Prostate gland (tissue), 2 donors: ENCODE measurements around the gene IGSF9. TPM values are rescaled to one million over a fixed set of nuclear protein-coding genes. Genes with fewer than 3 reads are reported as not detected.

Experiments
- DNase-seq: peaks from one replicate; pipeline ENCODE4 v3.0.0-alpha.2; 2019; ENCODE audit warnings: low spot score
- H3K27ac ChIP-seq, 2 donors: fragments of 200-600 bp; sonication (generic); 2 replicates each; pipeline ENCODE4 v1.5.1; 2017 to 2019
- H3K27me3 ChIP-seq: fragments of 200-600 bp; sonication (generic); replicated peaks from 2 replicates; pipeline ENCODE4 v1.5.1; 2019; ENCODE audit not compliant: insufficient read depth
- H3K36me3 ChIP-seq, 2 donors: fragments of 200-600 bp; sonication (generic); 1 replicate in 1 of 2; 2 replicates in 1 of 2; pipeline versions ENCODE4 v1.5.1 to v1.8.1; 2017 to 2019
- H3K4me1 ChIP-seq: fragments of 200-600 bp; sonication (generic); replicated peaks from 2 replicates; pipeline ENCODE4 v1.5.1; 2019
- H3K4me3 ChIP-seq, 2 donors: fragments of 200-600 bp; sonication (generic); 2 replicates each; pipeline ENCODE4 v1.5.1; 2017 to 2019
- H3K9me3 ChIP-seq: fragments of 200-600 bp; sonication (generic); 2 replicates; pipeline ENCODE4 v1.5.1; 2017
- CTCF ChIP-seq, 4 experiments: fragments of 200-600 bp in 2 of 4; fragments of 450-650 bp in 2 of 4; sonication (generic) in 2 of 4; IDR thresholded peaks; 1 replicate in 3 of 4; 2 replicates in 1 of 4; pipeline ENCODE4 v1.5.1; 2016 to 2019; ENCODE audit warnings: antibody characterized with exemption in 4 of 4, mild to moderate bottlenecking in 2 of 4, moderate library complexity in 2 of 4
- POLR2A ChIP-seq: fragments of 450-650 bp; IDR thresholded peaks from one replicate; pipeline ENCODE4 v1.6.1; 2016; ENCODE audit warnings: antibody characterized with exemption, mild to moderate bottlenecking
- POLR2AphosphoS5 ChIP-seq: sonication (generic); formaldehyde crosslinking; IDR thresholded peaks from one replicate; pipeline ENCODE4 v1.6.1; 2017; ENCODE audit warnings: antibody characterized with exemption
- WGBS: methylation state at CpG from one replicate; pipeline ENCODE4 v1.1.5; 2018; 5-methylcytosine and 5-hydroxymethylcytosine counted together
- intact Hi-C: fragments of 100-400 bp; cut with DNase I; formaldehyde crosslinking; loops from one replicate; pipeline ENCODE4 v1.14.2; 2022
- total RNA-seq, 2 donors: library from RNA; depleted of rRNA; stranded (reverse); fragments of >200 nt; gene quantifications; one replicate each; pipeline ENCODE4 v1.1.0, GENCODE V29; 2016

IGSF9 gene
- total RNA-seq, 2 donors from 2014 or later: 7.6 to 17.3 TPM

GRCh38 chr1:159941591-159942560 is 3.5 kb downstream of the IGSF9 start:
- H3K9me3 ChIP-seq: no peaks in the 10 kb centered on the region
- no peaks in the 10 kb centered on the region for H3K36me3 ChIP-seq
- no peak overlapping the region for H3K4me3 ChIP-seq
- H3K27ac ChIP-seq: no peak overlapping the region
- WGBS: 60% methylated on average over 12 of the region's 15 CpGs
- intact Hi-C loops: no loop called here
- H3K27me3 ChIP-seq: no peaks in the 10 kb centered on the region
- TF ChIP-seq CTCF (IDR thresholded peaks at IDR 0.05): no peak
- no peak for TF ChIP-seq POLR2A
- no peak for TF ChIP-seq POLR2AphosphoS5
- DNase-seq: no peak
- H3K4me1 ChIP-seq: no peaks in the 10 kb centered on the region

GRCh38 chr1:159941141-159941540 is 4.3 kb downstream of the IGSF9 start:
- Histone ChIP-seq H3K9me3 (no peaks in the 10 kb centered on the region), H3K36me3 (no peaks in the 10 kb centered on the region), H3K27me3 (no peaks in the 10 kb centered on the region), H3K4me1 (no peaks in the 10 kb centered on the region), H3K4me3 (no peak overlapping the region), H3K27ac (no peak overlapping the region)
- no peak for TF ChIP-seq POLR2AphosphoS5
- TF ChIP-seq CTCF (IDR thresholded peaks at IDR 0.05): no peak
- TF ChIP-seq POLR2A: no peak
- DNase-seq: no peak
- intact Hi-C loops: no loop called here
- WGBS: 63% methylated on average over 5 of the region's 5 CpGs

- 78% methylated on average over 11 of the region's 11 CpGs for WGBS
- no peak for DNase-seq
- H3K36me3 ChIP-seq: no peaks in the 10 kb centered on the region
- no peak for TF ChIP-seq POLR2AphosphoS5
- no peak for TF ChIP-seq CTCF (IDR thresholded peaks at IDR 0.05)
- TF ChIP-seq POLR2A: no peak
- no peaks in the 10 kb centered on the region for H3K4me1 ChIP-seq
- no peak overlapping the region for H3K4me3 ChIP-seq
- no peaks in the 10 kb centered on the region for H3K9me3 ChIP-seq
- intact Hi-C loops: no loop called here
- H3K27ac ChIP-seq: no peak overlapping the region
- H3K27me3 ChIP-seq: no peaks in the 10 kb centered on the region
Measured at GRCh38 chr1:159940006-159940620, 5.3 kb downstream of the IGSF9 start.

GRCh38 chr1:159939678-159940002 is 5.8 kb downstream of the IGSF9 start:
- DNase-seq: no peak
- Histone ChIP-seq H3K9me3 (no peaks in the 10 kb centered on the region), H3K4me1 (no peaks in the 10 kb centered on the region), H3K4me3 (no peak overlapping the region), H3K27ac (no peak overlapping the region), H3K36me3 (no peaks in the 10 kb centered on the region), H3K27me3 (no peaks in the 10 kb centered on the region)
- intact Hi-C loops: no loop called here
- WGBS: 49% methylated on average over 3 of the region's 3 CpGs
- TF ChIP-seq POLR2AphosphoS5 (no peak), POLR2A (no peak), CTCF (IDR thresholded peaks at IDR 0.05) (no peak)
